HG03097 (cell line): Measurements from ENCODE around the gene CYLD.

Source experiments
- ATAC-seq: cut with Tn5 transposase; IDR thresholded peaks from one replicate; pipeline ENCODE4 v1.9.1; 2021; ENCODE audit not compliant: unreplicated experiment, low FRiP score

CYLD gene

GRCh38 chr16:50814541-50814940 is 72.7 kb downstream of the CYLD start:
- ATAC-seq = no peak

GRCh38 chr16:50815382-50815781 is 73.5 kb downstream of the CYLD start:
- no peak for ATAC-seq

DNA sequence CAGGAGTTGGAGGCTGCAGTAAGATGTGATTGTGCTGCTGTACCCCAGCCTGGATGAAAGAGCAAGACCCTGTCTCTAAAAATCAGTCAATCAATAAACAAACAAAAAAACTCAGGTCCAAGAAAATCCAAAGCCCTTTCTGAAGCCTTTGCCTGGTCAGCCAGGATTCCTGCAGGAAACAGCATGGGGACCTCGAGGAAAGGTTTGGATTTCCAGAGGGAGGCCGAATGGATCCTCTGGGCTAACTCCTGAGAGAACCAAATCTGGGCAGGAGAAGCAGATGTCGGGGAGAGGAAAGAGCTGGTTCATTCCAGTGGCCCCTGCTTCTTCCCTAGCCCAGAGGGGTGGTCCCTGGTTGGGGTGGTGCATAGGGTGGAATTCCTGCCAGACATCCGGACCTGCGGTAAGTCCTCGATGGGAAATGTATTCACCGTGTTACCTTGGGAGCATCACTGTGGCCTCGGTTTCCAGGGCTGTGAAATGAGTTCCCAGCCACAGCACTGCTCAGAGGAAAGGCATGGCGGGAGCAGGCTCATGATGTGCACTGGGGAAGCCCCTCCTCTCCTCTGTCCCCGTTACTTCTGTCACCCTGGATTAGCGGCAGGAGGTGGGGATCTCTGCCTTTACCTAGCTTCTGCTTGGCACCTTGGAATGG is 75.1 kb downstream of the CYLD start:
- ATAC-seq = no peak

GRCh38 chr16:50818380-50818779 is 76.5 kb downstream of the CYLD start:
- ATAC-seq = no peak

GRCh38 chr16:50819706-50820105 is 77.8 kb downstream of the CYLD start:
- ATAC-seq = no peak

GRCh38 chr16:50820225-50820624 is 78.3 kb downstream of the CYLD start:
- ATAC-seq = no peak

DNA sequence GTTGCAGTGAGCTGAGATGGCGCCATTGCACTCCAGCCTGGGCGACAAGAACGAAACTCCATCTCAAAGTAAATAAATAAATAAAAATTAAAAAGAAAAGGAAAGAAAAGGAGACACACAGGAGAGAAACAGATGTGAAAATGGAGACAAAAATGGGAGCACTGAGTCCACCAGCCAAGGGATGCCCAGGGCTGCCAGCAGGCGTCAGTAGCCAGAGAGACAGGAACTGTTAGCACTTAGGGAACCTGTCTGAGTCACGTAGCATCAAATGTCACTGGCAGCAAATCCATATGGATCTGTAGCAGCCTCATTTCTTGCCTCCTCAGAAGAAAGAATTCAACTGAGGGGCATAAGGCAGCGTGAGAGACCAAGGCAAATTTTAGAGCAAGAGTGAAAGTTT is 79.7 kb downstream of the CYLD start:
- no peak for ATAC-seq

GRCh38 chr16:50822671-50823070 is 80.8 kb downstream of the CYLD start:
- ATAC-seq = no peak

- ATAC-seq = no peak
These were observed 85.0 kb downstream of the CYLD start for GRCh38 chr16:50826797-50827316.

GRCh38 chr16:50828164-50828702 is 86.3 kb downstream of the CYLD start:
- no peak for ATAC-seq

- no peak for ATAC-seq
These were observed 88.8 kb downstream of the CYLD start for GRCh38 chr16:50830698-50831097.

DNA sequence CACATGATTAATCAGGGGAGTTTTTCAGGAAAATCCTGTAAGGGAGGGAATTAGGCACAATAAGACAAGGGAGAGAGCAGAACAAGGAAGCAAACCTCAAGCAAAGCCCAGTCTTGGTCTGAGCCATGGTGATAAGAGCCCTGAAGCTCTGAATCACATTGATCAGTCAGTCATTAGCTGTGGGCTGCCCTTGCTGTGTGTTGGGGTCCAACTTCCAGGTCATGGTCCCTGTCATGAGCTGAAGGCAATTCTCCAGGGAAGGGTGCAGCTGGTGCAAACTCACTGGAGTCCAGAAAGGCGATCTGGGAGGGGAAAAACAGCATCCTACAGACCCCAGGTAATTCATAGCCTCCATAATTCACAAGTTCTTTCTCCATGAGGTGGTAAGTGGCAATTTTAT is 89.9 kb downstream of the CYLD start:
- no peak for ATAC-seq

DNA sequence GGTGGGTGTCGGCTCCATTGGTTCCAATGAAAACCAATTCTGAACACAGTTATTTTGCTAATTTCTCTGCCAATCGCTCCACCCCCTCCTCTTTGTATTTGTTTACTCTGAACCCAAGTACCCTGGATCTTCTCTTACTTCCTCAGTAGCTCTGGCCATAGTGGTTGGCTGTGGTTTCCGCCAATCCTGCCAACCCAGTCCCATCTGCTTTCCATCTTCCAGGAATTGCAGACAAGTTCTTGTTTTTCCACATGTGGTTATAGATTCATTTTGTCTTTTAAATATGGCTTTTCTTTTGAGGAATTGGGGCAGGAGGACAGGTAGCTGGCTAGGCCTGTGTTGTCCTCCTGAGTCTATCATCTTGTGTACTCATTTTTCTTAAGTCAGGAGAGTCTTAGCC is 92.0 kb downstream of the CYLD start:
- ATAC-seq = no peak

DNA sequence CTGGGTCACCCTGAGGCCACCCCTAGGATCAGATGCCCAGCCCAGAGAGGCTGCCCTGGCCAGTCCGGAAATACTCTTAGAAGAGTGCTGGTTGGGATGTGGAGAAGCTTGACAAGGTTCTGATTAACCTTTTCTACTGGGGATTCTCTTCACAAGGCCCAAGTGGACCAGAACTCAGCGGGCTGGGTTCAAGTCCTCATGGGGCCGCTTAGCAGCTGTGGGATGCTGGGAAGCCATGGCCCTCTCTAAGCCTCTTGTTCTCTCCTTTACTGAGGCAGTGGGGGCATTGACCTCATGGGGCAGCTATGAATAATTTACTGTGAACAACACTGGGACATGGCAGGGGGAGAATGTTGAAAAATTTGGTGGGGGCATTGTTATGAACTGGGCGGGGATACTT is 92.8 kb downstream of the CYLD start:
- no peak for ATAC-seq

- no peak for ATAC-seq
These were observed 93.6 kb downstream of the CYLD start for GRCh38 chr16:50835358-50836060.

DNA sequence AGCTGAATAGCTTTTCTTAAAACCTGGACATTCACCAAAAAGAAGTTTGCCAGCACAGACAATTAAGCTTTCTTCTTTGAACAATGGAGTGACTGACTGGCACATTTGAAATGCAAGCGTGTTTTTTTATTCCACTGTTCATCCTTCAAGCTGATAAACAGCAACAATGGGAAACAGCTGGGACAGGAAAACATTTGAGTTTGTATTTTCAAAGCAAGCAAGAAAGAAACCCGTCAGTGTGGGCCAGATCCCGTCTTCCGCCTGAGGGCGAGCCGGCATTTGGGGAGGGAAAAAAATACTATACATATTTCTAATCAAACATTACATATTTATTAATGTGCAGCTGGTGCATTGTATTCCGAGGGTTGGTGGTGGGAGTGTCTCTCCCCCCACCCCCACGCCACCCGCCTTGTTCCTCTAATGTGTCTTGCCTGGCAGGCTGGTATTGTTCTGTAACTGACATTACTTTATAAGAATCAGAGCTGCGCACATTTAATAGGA is 94.3 kb downstream of the CYLD start:
- ATAC-seq = no peak

DNA sequence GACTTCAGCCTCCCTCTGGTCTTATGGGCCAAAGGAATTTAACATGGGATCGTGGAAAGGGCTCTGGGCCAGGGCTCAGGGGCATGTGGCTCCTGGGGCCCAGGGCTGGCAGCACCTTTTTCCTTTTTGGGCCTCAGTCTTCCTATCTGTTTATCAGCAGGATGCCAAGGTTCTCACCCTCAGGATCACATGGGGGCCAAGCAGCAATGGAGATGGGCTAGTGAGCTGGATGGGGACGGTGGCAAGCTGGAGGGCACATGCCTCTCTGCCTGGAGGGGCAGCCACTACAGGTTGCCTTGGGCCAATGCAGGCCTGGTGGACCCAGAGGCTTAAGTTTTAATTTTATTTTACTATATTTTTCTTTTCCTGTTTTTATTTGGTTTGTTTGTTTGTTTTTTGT is 95.4 kb downstream of the CYLD start:
- no peak for ATAC-seq

GRCh38 chr16:50838165-50838564 is 96.3 kb downstream of the CYLD start:
- ATAC-seq = no peak

DNA sequence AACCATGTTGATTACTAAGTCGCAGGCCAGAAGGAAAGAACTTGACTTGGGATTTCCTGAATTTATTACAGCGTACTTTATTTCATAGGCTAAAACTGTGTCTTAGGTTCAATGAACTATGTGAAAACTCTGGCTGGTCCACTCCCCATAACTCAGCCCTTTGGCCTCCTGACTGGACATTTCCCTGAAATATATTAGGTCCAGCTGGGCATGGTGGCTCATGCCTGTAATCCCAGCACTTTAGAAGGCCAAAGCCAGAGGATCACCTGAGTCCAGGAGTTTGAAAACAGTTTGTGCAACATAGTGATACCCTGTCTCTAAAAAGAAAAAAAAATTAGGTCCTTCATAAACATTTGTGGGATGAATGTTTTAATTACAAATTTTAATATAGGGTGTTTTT is 97.0 kb downstream of the CYLD start:
- ATAC-seq = no peak

DNA sequence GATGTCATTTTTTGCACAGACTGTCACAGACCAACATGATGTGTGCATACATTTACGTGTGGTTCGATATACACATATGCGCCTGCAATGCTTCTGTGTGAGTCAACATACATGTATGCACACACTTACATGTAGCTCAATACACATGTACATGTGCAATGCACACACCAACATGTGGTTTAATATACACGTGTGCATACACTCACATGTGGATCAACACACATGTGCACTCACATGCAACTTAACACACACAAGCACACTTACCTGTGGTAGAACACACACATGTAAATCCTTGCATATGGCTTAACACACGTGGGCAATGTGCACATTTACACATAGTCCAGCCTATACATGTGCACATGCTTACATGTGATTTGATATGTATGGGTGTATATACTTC is 97.5 kb downstream of the CYLD start:
- ATAC-seq = no peak

- ATAC-seq = no peak
These were observed 98.2 kb downstream of the CYLD start for GRCh38 chr16:50839920-50840729.
